HG03457 (cell line): ENCODE results near the gene PGGHG.

Source experiments
- ATAC-seq: cut with Tn5 transposase; IDR thresholded peaks from one replicate; pipeline ENCODE4 v1.9.1; 2021; ENCODE audit warnings: moderate number of reproducible peaks; ENCODE audit not compliant: unreplicated experiment

Gene PGGHG

GRCh38 chr11:288478-289397 is at the start of gene PGGHG:
Gene PGGHG, plus strand, starts transcription at chr11:289126. Its CDS starts 691 bp downstream, at chr11:289817.
- no peak for ATAC-seq

GRCh38 chr11:240315-240714 is 48.6 kb upstream of the PGGHG start:
- no peak for ATAC-seq

- ATAC-seq = no peak
Measured at GRCh38 chr11:241634-242033, 47.3 kb upstream of the PGGHG start.

- ATAC-seq = no peak
Measured at GRCh38 chr11:244376-244775, 44.5 kb upstream of the PGGHG start.

GRCh38 chr11:249062-249461 is 39.9 kb upstream of the PGGHG start:
- ATAC-seq = no peak

- no peak for ATAC-seq
Measured at GRCh38 chr11:250274-250673, 38.7 kb upstream of the PGGHG start.

- ATAC-seq = no peak
Measured at GRCh38 chr11:250740-251299, 38.1 kb upstream of the PGGHG start.

GRCh38 chr11:251550-251949 is 37.4 kb upstream of the PGGHG start:
- ATAC-seq = no peak

GRCh38 chr11:252666-253065 is 36.3 kb upstream of the PGGHG start:
- ATAC-seq = no peak

GRCh38 chr11:253160-253885 is 35.6 kb upstream of the PGGHG start:
- ATAC-seq = no peak

- no peak for ATAC-seq
Measured at GRCh38 chr11:253886-254270, 35.0 kb upstream of the PGGHG start.

- ATAC-seq = no peak
Measured at GRCh38 chr11:255176-255575, 33.8 kb upstream of the PGGHG start.

- no peak for ATAC-seq
Measured at GRCh38 chr11:255816-256215, 33.1 kb upstream of the PGGHG start.

GRCh38 chr11:256952-257737 is 31.8 kb upstream of the PGGHG start:
- ATAC-seq = no peak

GRCh38 chr11:257766-258493 is 31.0 kb upstream of the PGGHG start:
- ATAC-seq = no peak

GRCh38 chr11:259413-259812 is 29.5 kb upstream of the PGGHG start:
- ATAC-seq = no peak

GRCh38 chr11:261624-262023 is 27.3 kb upstream of the PGGHG start:
- ATAC-seq = no peak

GRCh38 chr11:266676-267439 is 22.1 kb upstream of the PGGHG start:
- ATAC-seq = no peak

- ATAC-seq = no peak
Measured at GRCh38 chr11:267491-267994, 21.4 kb upstream of the PGGHG start.
